Caki2 (cell line): ENCODE measurements around the gene ZNF30. TPM values are rescaled to one million over a fixed set of nuclear protein-coding genes. Genes with fewer than 3 reads are reported as not detected.
A peak's percentile ranks its signal among the peaks of the same experiment; 100 is the strongest.
"Not testable (repeated sequence)": the region's sequence is repeated elsewhere in the genome, so short reads cannot be mapped to it uniquely, and the experiment has no call there.

Experiments used
- DNase-seq: peaks from one replicate; pipeline ENCODE4 v3.0.0-alpha.2; 2015; ENCODE audit warnings: low read depth
- in situ Hi-C: cut with HindIII; loops from 2 replicates; pipeline ENCODE4 v1.10.0; 2016; ENCODE audit warnings: low sequenced_read_pairs, low pct_unique_long_range_greater_than_20kb, mixed read lengths
- total RNA-seq: library from RNA; depleted of rRNA; stranded (reverse); fragments of >200 nt; shearing (Covaris generic); gene quantifications from 2 replicates; pipeline ENCODE4 v1.2.3, GENCODE V29; 2014; ENCODE audit warnings: low replicate concordance; rRNA removed

The ZNF30 gene
- 0.23 and 2.7 TPM in 2 replicates for total RNA-seq

- peak; percentile 85 for DNase-seq
- in situ Hi-C loops, result no loop called here
Observed at GRCh38 chr19:34926685-34927375, at the start of gene ZNF30. TSS of gene ZNF30 (plus strand) at chr19:34926903. CDS start at chr19:34929948, 3,045 bp downstream.

DNA sequence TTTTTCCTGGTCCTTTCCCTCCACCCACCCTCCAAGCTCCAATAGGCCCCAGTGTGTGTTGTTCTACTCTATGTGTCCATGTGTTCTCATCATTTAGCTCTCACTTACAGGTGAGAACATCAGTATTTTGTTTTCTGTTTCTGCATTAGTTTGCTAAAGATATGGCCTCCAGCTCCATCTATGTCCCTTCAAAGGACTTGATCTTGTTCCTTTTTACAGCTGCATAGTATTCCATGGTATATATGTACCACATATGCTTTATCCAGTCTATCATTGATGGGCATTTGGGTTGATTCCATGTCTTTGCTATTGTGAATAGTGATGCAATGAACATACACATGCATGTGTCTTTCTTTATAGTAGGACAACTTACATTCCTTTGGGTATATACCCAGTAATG, 47.1 kb upstream of the ZNF30 start:
- in situ Hi-C loops, result no loop called here

DNA sequence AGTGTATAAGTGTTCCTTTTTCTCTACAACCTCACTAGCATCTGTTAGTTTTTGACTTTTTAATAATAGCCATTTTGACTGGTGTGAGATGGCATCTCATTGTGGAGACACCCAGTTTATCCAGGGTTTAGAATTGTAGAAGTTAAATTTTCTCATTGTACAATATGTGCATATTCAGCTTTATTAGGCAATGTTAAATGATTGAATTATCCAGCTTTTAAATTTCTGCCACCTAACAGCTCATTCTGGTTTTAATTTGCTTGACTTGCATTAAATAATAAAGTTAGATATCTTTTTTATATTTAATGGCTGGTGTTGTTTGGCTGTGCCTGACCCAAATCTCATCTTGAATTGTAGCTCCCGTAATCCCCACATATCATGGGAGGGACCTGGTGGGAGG, 46.7 kb upstream of the ZNF30 start:
- in situ Hi-C loops, result no loop called here

More for the DNA sequence above, 47.1 kb upstream of the ZNF30 start:
- DNase-seq, result no peak

DNA sequence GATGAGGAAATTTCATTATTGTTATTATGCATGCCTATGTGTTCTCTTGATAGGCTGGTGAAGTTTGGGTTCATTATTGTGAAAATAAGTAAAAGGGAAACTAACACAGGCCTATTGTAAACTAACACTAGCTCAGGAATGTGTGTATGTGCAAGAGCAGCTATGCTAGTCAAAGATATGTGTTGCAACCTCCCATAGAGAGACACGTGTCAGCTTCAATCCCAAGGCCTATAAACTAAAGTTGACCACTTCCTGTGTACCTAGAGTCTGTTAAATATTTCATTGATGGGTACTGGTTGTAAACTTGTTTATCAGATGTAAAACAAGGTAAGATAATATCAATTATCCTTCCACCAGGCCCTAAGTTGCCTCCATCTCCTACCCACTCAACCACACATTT, 44.7 kb upstream of the ZNF30 start:
- in situ Hi-C loops, result no loop called here
- no peak for DNase-seq

More for the DNA sequence above, 46.7 kb upstream of the ZNF30 start:
- DNase-seq, result no peak

DNA sequence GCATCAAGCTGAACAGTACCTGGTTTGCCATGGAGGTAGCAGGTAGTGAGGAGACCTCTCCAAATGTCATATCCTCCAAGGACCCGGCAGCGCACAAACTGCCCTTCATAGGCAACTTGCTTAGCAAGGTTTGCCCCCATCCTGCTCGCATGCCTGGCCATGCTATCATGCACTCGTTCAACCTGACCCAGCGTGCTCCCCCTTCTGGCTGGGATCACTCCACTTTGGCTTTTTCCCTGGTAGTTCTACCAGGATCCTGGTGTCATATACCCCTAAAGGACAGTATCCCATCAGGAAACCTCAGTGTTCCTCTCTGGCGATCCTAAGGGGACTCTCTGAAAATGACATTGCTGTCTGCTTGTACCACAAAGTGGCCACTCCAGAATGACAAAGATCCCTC, 38.6 kb upstream of the ZNF30 start:
- in situ Hi-C loops, result no loop called here
- no peak for DNase-seq

DNA sequence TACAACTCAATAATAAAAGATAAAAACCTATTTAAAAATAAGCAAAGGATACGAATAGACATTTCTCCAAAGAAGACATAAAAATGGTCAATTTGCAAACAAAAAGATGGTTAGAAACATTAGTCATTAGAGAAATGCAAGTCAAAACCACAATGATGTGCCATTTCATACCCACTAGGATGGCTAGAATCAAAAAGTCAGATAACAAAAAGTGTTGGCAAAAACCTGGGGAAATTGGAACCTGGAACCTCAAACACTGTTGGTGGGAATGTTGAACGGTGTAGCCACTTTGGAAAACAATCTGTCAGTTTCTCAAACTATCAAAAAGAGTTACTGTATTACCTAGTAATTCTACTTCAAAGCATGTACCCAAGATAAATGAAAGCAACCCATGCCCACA, 26.5 kb upstream of the ZNF30 start:
- DNase-seq, result no peak

DNA sequence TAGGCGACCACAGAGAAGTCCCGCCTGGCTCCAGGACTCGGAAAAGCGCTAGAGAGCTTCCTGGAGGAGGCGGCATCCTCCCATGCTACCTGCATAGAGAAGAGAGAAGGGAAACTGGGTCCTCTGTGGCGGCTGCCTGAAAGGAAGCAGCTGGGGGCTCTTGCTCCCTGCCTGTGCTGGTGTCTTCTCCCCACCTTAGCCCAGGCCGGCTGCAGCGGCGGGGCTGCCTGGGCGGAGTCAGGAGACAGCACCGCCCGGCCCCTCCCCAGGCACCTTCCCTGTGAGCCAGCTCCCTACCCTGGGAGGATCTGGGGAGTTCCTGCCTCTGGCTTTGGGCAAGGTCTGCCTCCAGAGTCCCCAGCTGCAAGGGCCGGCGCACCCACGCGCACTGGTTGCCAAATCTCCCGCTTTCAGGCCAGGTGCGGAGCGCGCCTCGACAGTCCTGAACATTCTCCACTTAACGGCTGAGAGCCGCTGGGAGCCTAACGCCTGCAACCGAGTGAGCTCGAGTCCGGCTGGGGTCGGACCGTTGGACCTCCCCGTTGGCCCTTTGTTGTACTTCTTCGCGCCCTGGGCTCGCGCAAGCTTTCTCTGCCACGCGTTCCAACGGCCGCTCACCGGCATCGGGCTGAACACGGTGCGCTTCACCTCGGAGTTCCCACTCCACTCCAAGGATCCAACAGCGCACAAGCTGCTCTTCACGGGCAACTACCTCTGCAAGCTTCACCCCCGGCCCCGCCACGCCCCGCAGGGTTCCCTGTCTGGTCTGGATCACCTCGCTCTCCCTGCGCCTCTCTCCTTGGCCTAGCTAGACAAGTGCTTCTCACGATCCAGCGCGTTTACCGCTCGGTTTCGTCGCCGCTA, 21.8 kb upstream of the ZNF30 start:
- no peak for DNase-seq
- in situ Hi-C loops, result no loop called here

More for the DNA sequence above, 26.5 kb upstream of the ZNF30 start:
- in situ Hi-C loops, result no loop called here

DNA sequence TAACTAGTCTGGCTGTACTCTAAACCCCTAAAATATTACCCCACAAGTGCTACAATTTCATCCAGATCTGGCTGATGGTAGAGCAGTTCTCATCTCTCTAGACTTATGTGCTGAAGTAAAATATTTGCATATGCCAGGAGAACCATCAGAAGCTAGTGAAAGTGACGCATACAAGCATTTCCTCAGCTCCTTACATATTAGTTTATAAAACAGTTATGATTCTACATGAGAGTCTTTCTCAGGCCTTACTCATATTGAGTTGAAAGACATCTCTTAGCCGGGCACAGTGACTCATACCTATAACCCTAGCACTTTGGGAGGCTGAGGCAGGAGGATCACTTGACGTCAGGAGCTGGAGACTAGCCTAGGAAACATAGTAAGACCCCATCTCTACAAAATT, 15.9 kb upstream of the ZNF30 start:
- in situ Hi-C loops, result no loop called here
- DNase-seq, result no peak

- in situ Hi-C loops, DNase-seq: not testable (repeated sequence)
Observed at GRCh38 chr19:34917144-34917543, 9.6 kb upstream of the ZNF30 start.

DNA sequence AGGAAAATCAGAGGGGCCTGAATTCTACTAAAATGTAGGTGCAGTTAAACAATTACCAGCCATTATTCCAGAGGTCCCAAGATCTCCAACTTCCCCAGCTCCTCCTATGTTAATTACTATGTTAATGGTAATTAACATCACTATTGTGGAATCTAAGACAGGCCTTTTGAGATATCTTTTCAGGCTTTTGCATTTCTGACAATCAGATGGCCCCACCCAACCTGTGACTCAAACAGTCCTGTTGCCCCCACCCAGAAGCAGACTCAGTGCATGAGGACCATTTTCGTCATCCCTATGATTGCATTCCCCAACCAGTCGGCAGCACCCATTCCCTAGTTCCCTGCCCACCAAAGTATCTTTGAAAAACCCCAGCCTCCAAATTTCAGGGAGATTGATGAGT, 8.5 kb upstream of the ZNF30 start:
- no peak for DNase-seq
- in situ Hi-C loops, result no loop called here

- DNase-seq, in situ Hi-C loops: not testable (repeated sequence)
Observed at GRCh38 chr19:34920090-34920786, 6.5 kb upstream of the ZNF30 start.

DNA sequence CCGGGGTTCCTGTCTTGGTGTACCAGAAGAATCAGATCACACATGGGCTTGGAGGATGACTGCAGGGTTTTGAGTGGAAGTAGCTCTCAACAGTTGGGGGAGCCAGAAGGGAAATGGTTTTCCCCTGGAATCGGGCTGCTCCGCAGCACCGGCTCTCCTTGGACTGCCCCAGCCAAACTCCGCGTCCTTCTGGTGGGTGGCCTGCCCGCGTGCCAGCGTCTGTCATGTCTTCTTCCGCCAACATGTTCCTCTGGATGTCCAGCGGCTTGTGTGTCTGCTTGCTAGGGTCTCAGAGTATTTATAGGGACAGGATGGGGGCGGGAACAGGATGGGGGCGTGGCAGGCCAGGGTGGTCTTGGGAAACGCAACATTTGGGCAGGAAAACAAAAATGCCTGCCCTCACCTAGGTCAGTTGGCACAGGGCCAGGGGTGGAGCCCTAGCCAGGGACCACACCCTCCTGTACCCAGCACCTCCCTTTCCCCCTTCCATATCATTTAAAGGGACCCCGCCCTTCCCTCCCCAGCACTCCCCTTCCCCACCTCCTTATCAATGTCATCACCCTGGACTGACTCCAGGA, 1.3 kb upstream of the ZNF30 start:
- DNase-seq, result no peak
- in situ Hi-C loops, result no loop called here

DNA sequence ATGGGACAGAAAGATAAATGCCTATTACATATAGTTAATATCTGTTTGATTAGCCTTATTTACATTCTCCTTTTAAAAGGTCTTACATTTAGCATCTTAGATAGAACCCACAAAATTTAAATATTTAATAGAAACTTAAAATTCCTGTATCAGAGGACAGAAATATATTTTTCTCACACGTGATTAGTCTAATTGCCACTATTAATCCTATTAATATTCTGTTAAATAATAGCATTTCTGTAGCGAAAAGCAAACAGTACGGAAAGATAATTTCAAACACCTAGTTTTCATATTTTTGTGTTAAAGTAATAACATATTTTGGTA, 380 bp upstream of the ZNF30 start:
- in situ Hi-C loops, result no loop called here
- no peak for DNase-seq

DNA sequence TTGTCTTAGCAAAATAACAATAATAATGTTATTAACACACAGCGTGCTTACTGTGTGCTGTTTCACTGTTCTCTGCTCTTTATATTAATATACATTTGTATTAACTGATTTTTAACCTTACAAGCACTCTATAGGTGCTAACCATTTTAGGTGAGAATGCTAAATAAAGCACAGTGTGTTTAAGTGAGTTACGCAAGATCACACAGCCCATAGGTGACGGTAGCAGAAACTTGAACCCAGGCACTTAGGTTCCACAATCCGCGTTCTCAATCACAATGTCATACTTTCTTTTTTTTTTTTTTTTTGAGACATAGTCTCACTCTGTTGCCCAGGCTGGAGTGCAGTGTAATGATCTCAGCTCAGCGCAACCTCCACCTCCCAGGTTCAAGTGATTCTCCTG, 5.8 kb downstream of the ZNF30 start:
- in situ Hi-C loops, result no loop called here
- DNase-seq, result no peak

GRCh38 chr19:34936184-34936583, 9.5 kb downstream of the ZNF30 start:
- DNase-seq, result no peak
- in situ Hi-C loops, result no loop called here

DNA sequence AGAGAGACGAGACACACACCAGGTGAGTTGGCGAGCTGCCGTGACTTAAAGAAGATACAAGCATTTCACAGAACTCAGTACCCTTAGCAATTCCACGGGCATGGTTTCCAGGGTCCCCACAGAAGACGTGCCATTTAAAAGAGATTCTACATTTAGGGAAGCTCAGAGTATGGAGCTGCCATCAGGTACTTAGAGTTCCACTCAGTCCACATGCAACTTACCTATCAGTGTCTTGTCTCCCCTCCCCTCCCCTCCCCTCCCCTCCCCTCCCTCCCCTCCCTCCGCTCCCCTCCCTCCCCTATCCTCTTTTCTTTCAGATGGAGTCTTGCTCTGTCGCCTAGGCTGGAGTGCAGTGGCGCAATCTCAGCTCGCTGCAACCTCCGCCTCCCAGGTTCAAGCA, 12.2 kb downstream of the ZNF30 start:
- DNase-seq, result no peak
- in situ Hi-C loops, result no loop called here

- DNase-seq, result no peak
- in situ Hi-C loops, result no loop called here
Observed at GRCh38 chr19:34943861-34944573, 17.3 kb downstream of the ZNF30 start.

- in situ Hi-C loops, result no loop called here
- DNase-seq, result no peak
Observed at GRCh38 chr19:34953092-34953491, 26.4 kb downstream of the ZNF30 start.
